Measurements from ENCODE around the gene CHN2. TPM values are rescaled to one million over a fixed set of nuclear protein-coding genes. Genes with fewer than 3 reads are reported as not detected.
A peak's percentile ranks its signal among the peaks of the same experiment; 100 is the strongest.

Gene CHN2
- total and polyA plus RNA-seq, 8 donors: 2.8 to 8.9 (median 4.3) TPM

GRCh38 chr7:29278337-29279069 lies 83.9 kb downstream of the CHN2 start:
- Histone ChIP-seq H3K4me3 (no peak overlapping the region), H3K4me1 (peaks cover 0 to 6% of the 10 kb centered on the region in 2 donors), H3K27me3 (peaks cover 0 to 3% of the 10 kb centered on the region in 2 donors), H3K9me3 (no peaks in the 10 kb centered on the region), H3K36me3 (no peaks in the 10 kb centered on the region), H3K27ac (no peak overlapping the region)
- TF ChIP-seq CTCF (IDR thresholded peaks at IDR 0.05): no peak
- intact Hi-C loops (cut with DNase I): no loop called here
- ATAC-seq: no peak
- no peak for DNase-seq

- Histone ChIP-seq H3K27ac (no peak overlapping the region), H3K27me3 (peaks cover 0 to 3% of the 10 kb centered on the region in 2 donors), H3K4me3 (no peak overlapping the region), H3K36me3 (no peaks in the 10 kb centered on the region), H3K4me1 (peaks cover 0 to 12% of the 10 kb centered on the region in 2 donors), H3K9me3 (no peaks in the 10 kb centered on the region)
- DNase-seq (peak in 1 of 4 donors; percentile 29), ATAC-seq (peak; percentile 29)
- intact Hi-C loops (cut with DNase I): no loop called here
- TF ChIP-seq CTCF (IDR thresholded peaks at IDR 0.05): no peak
Observed at GRCh38 chr7:29281782-29282541, 87.4 kb downstream of the CHN2 start.

GRCh38 chr7:29282819-29283414 lies 88.3 kb downstream of the CHN2 start:
- TF ChIP-seq CTCF (IDR thresholded peaks at IDR 0.05): no peak
- peaks cover 0 to 2% of the 10 kb centered on the region in 2 donors for H3K27me3 ChIP-seq
- no peaks in the 10 kb centered on the region for H3K9me3 ChIP-seq
- no peak overlapping the region for H3K27ac ChIP-seq
- intact Hi-C loops (cut with DNase I): no loop called here
- no peaks in the 10 kb centered on the region for H3K36me3 ChIP-seq
- ATAC-seq (peak; percentile 39), DNase-seq (no peak)
- peaks cover 0 to 12% of the 10 kb centered on the region in 2 donors for H3K4me1 ChIP-seq
- no peak overlapping the region for H3K4me3 ChIP-seq

- ATAC-seq: no peak
- intact Hi-C loops (cut with DNase I): no loop called here
- Histone ChIP-seq H3K36me3 (no peaks in the 10 kb centered on the region), H3K27me3 (peaks cover 0 to 3% of the 10 kb centered on the region in 2 donors), H3K4me3 (no peak overlapping the region), H3K27ac (no peak overlapping the region), H3K9me3 (no peaks in the 10 kb centered on the region), H3K4me1 (peaks cover 0 to 12% of the 10 kb centered on the region in 2 donors)
- no peak for DNase-seq
- no peak for TF ChIP-seq CTCF (IDR thresholded peaks at IDR 0.05)
Observed at GRCh38 chr7:29284696-29285443, 90.3 kb downstream of the CHN2 start.
